HCT116 (cell line): ENCODE results near the gene UGT1A7. TPM values are rescaled to one million over a fixed set of nuclear protein-coding genes. Genes with fewer than 3 reads are reported as not detected.

ENCODE experiments used
- ATAC-seq: fragments of 200-7000 bp; cut with Tn5 transposase; 2 replicates; pipeline ENCODE4 v1.9.1; 2020; ENCODE audit warnings: mild to moderate bottlenecking, moderate library complexity
- BruUV-seq: library from RNA; stranded (reverse); fragments of 400-500 nt; replicated peaks from 2 replicates; lab custom pipeline; 2021; lab: Mats Ljungman, UMichigan
- CTCF ChIA-PET: fragments of 300-600 bp; sonication (Branson Sonifier 250); formaldehyde crosslinking; loops from one replicate; lab custom pipeline; 2021; ENCODE audit warnings: antibody characterized with exemption; lab: Charles Lee
- POLR2A ChIA-PET: fragments of 300-600, 350-600 bp; sonication (Branson Sonifier 250); formaldehyde crosslinking; loops from one replicate; lab custom pipeline; 2021; ENCODE audit warnings: antibody characterized with exemption; lab: Charles Lee
- RAD21 ChIA-PET, 2 experiments: fragments of 300-600 bp; sonication (Branson Sonifier 250); formaldehyde crosslinking; loops; one replicate each; lab custom pipeline; 2023; ENCODE audit warnings: low total read pairs in 2 of 2; ENCODE audit not compliant: uncharacterized antibody in 2 of 2, unreplicated experiment in 2 of 2, low non-redundant PET in 1 of 2; lab: Charles Lee
- DNase-seq: peaks from one replicate; pipeline ENCODE4 v3.0.0-alpha.2; 2010; ENCODE audit warnings: low read depth, low spot score
- H2AFZ ChIP-seq: fragments of 200-600 bp; shearing (Covaris generic), sonication (generic); 2 replicates; pipeline ENCODE4 v1.6.1; 2017; ENCODE audit warnings: low read depth, mixed run types, mixed read lengths, antibody characterized with exemption, low read length; ENCODE audit not compliant: poor library complexity, severe bottlenecking
- H3K27ac ChIP-seq: 2 replicates; pipeline ENCODE4 v1.5.1; 2012; ENCODE audit warnings: low read depth, low read length
- H3K27me3 ChIP-seq: fragments of 200-600 bp; sonication (generic); 2 replicates; pipeline ENCODE4 v1.6.1; 2016; ENCODE audit warnings: mixed run types, low read length, mixed read lengths; ENCODE audit not compliant: insufficient read depth
- H3K36me3 ChIP-seq, 2 experiments: fragments of 200-500 bp in 1 of 2; fragments of 200-600 bp in 1 of 2; sonication (Bioruptor generic) in 1 of 2; sonication (generic) in 1 of 2; 2 replicates each; pipeline versions ENCODE4 v1.5.1 to v1.6.1; 2014 to 2016; ENCODE audit warnings: low read length in 2 of 2, inconsistent platforms in 1 of 2, mixed read lengths in 1 of 2, mixed run types in 1 of 2; ENCODE audit not compliant: insufficient read depth in 2 of 2, control insufficient read depth in 1 of 2
- H3K4me1 ChIP-seq, 2 experiments: fragments of 200-600 bp in 1 of 2; sonication (generic) in 1 of 2; 2 replicates each; pipeline versions ENCODE4 v1.5.1 to v1.6.1; 2012 to 2017; ENCODE audit warnings: low read length in 2 of 2, inconsistent platforms in 1 of 2, mild to moderate bottlenecking in 1 of 2, mixed read lengths in 1 of 2, mixed run types in 1 of 2, moderate library complexity in 1 of 2; ENCODE audit not compliant: insufficient read depth in 2 of 2, control insufficient read depth in 1 of 2
- H3K4me2 ChIP-seq: fragments of 200-600 bp; sonication (generic); 2 replicates; pipeline ENCODE4 v1.6.1; 2017; ENCODE audit warnings: mixed run types, low read length, mixed read lengths
- H3K4me3 ChIP-seq, 2 experiments: fragments of 200-600 bp in 1 of 2; sonication (generic) in 1 of 2; replicated peaks in 1 of 2; 2 replicates each; pipeline ENCODE4 v1.5.1; 2011 to 2016; ENCODE audit warnings: low read length in 2 of 2, control low read depth in 1 of 2, low read depth in 1 of 2, mild to moderate bottlenecking in 1 of 2, mixed read lengths in 1 of 2, mixed run types in 1 of 2
- H3K79me2 ChIP-seq: fragments of 200-600 bp; sonication (generic); 2 replicates; pipeline ENCODE4 v1.6.1; 2017; ENCODE audit warnings: mild to moderate bottlenecking, mixed run types, low read length, moderate library complexity, mixed read lengths; ENCODE audit not compliant: insufficient read depth
- H3K9ac ChIP-seq: fragments of 200-600 bp; sonication (generic); 2 replicates; pipeline ENCODE4 v1.6.1; 2016; ENCODE audit warnings: low read length, mixed read lengths
- H3K9me2 ChIP-seq: fragments of 200-600 bp; sonication (generic), shearing (Covaris generic); 2 replicates; pipeline ENCODE4 v1.6.1; 2017; ENCODE audit warnings: mixed run types, mild to moderate bottlenecking, moderate library complexity; ENCODE audit not compliant: insufficient read depth
- H3K9me3 ChIP-seq, 2 experiments: fragments of 200-500 bp in 1 of 2; fragments of 200-600 bp in 1 of 2; sonication (Bioruptor generic) in 1 of 2; sonication (generic) in 1 of 2; 2 replicates each; pipeline ENCODE4 v1.6.1; 2014 to 2017; ENCODE audit warnings: low read length in 2 of 2, mixed read lengths in 2 of 2, inconsistent platforms in 1 of 2, low read depth in 1 of 2, mild to moderate bottlenecking in 1 of 2, mixed run types in 1 of 2, moderate library complexity in 1 of 2; ENCODE audit not compliant: control insufficient read depth in 1 of 2, insufficient read depth in 1 of 2
- H4K20me1 ChIP-seq: fragments of 200-600 bp; sonication (generic), shearing (Covaris generic); 2 replicates; pipeline ENCODE4 v1.6.1; 2017; ENCODE audit warnings: mixed run types, mild to moderate bottlenecking, moderate library complexity; ENCODE audit not compliant: insufficient read depth
- ATF3 ChIP-seq: IDR thresholded peaks from 2 replicates; pipeline ENCODE4 v1.6.1; 2012
- CEBPB ChIP-seq: IDR thresholded peaks from 2 replicates; pipeline ENCODE4 v1.6.1; 2012; ENCODE audit warnings: low read depth
- CTCF ChIP-seq, 3 experiments: fragments of 200-600 bp in 1 of 3; sonication (generic) in 1 of 3; IDR thresholded peaks in 2 of 3; conservative IDR thresholded peaks in 1 of 3; 2 replicates each; pipeline ENCODE4 v1.5.1; 2012 to 2017; ENCODE audit warnings: low read depth in 2 of 3, low read length in 2 of 3, antibody characterized with exemption in 1 of 3, borderline replicate concordance in 1 of 3, control low read depth in 1 of 3, mild to moderate bottlenecking in 1 of 3, mixed read lengths in 1 of 3, mixed run types in 1 of 3, moderate library complexity in 1 of 3; ENCODE audit not compliant: insufficient read depth in 1 of 3
- EGR1 ChIP-seq: IDR thresholded peaks from 2 replicates; pipeline ENCODE4 v1.6.1; 2012; ENCODE audit warnings: low read depth
- ELF1 ChIP-seq: IDR thresholded peaks from 2 replicates; pipeline ENCODE4 v1.6.1; 2012; ENCODE audit warnings: low read depth, borderline replicate concordance
- EZH2phosphoT487 ChIP-seq: fragments of 200-600 bp; IDR thresholded peaks from 2 replicates; pipeline ENCODE4 v1.6.1; 2018; ENCODE audit warnings: antibody characterized with exemption, borderline replicate concordance
- MAX ChIP-seq: IDR thresholded peaks from 2 replicates; pipeline ENCODE4 v1.6.1; 2012
- POLR2A ChIP-seq: IDR thresholded peaks from 2 replicates; pipeline ENCODE4 v1.7.0; 2011; ENCODE audit warnings: borderline replicate concordance; ENCODE audit not compliant: insufficient read depth, insufficient read length; ENCODE audit errors: extremely low read depth
- POLR2AphosphoS5 ChIP-seq: IDR thresholded peaks from 2 replicates; pipeline ENCODE4 v1.6.1; 2011; ENCODE audit warnings: mild to moderate bottlenecking, low read depth, low read length, moderate library complexity
- RAD21 ChIP-seq: IDR thresholded peaks from 2 replicates; pipeline ENCODE4 v1.6.1; 2012; ENCODE audit warnings: low read depth, mild to moderate bottlenecking
- SP1 ChIP-seq: IDR thresholded peaks from 2 replicates; pipeline ENCODE4 v1.6.1; 2012; ENCODE audit warnings: low read depth
- SRF ChIP-seq: IDR thresholded peaks from 2 replicates; pipeline ENCODE4 v1.6.1; 2012; ENCODE audit warnings: low read depth
- YY1 ChIP-seq: IDR thresholded peaks from 2 replicates; pipeline ENCODE4 v1.6.1; 2011; ENCODE audit warnings: low read length, low read depth, moderate library complexity, mild to moderate bottlenecking; ENCODE audit not compliant: insufficient replicate concordance; ENCODE audit errors: extremely low read depth
- ZFX ChIP-seq: fragments of 450-650 bp; IDR thresholded peaks from 2 replicates; pipeline ENCODE4 v1.6.1; 2017
- intact Hi-C: fragments of 100-400 bp; cut with micrococcal nuclease; formaldehyde crosslinking; loops from 2 replicates; pipeline ENCODE4 v1.10.0; 2022
- total RNA-seq: library from RNA; stranded (reverse); gene quantifications from one replicate; pipeline ENCODE4 v1.2.1, GENCODE V29; 2021; ENCODE audit not compliant: unreplicated experiment
- TF ChIP-seq, protein P1 (sequence below): IDR thresholded peaks from 2 replicates; pipeline ENCODE4 v1.6.1; 2012; ENCODE audit warnings: low read depth
- TF ChIP-seq, protein P2 (sequence below): IDR thresholded peaks from 2 replicates; pipeline ENCODE4 v1.6.1; 2011; ENCODE audit warnings: mild to moderate bottlenecking, low read length, moderate library complexity; ENCODE audit not compliant: insufficient replicate concordance; ENCODE audit errors: extremely low read depth

UGT1A7 gene
- total RNA-seq, 1 experiment from 2014 or later = not detected

- no peak overlapping the region for H3K4me2 ChIP-seq
- no peak overlapping the region for H3K4me3 ChIP-seq
- no peak overlapping the region for H3K27ac ChIP-seq
- H3K27me3 ChIP-seq = no peaks in the 10 kb centered on the region
- no peaks in the 10 kb centered on the region for H4K20me1 ChIP-seq
- H2AFZ ChIP-seq = no peak overlapping the region
- H3K9me2 ChIP-seq = no peaks in the 10 kb centered on the region
- CTCF ChIA-PET = no interaction called here
- no peak overlapping the region for H3K9ac ChIP-seq
- RAD21 ChIA-PET = no interaction called here
- ATAC-seq (no peak), DNase-seq (no peak)
- H3K79me2 ChIP-seq = no peaks in the 10 kb centered on the region
- intact Hi-C loops = no loop called here
- H3K9me3 ChIP-seq = no peaks in the 10 kb centered on the region
- BruUV-seq = no TSS peak
- POLR2A ChIA-PET = no interaction called here
- TF ChIP-seq EGR1 = no peak
- no peak for TF ChIP-seq RAD21
- TF ChIP-seq, protein P1, sequence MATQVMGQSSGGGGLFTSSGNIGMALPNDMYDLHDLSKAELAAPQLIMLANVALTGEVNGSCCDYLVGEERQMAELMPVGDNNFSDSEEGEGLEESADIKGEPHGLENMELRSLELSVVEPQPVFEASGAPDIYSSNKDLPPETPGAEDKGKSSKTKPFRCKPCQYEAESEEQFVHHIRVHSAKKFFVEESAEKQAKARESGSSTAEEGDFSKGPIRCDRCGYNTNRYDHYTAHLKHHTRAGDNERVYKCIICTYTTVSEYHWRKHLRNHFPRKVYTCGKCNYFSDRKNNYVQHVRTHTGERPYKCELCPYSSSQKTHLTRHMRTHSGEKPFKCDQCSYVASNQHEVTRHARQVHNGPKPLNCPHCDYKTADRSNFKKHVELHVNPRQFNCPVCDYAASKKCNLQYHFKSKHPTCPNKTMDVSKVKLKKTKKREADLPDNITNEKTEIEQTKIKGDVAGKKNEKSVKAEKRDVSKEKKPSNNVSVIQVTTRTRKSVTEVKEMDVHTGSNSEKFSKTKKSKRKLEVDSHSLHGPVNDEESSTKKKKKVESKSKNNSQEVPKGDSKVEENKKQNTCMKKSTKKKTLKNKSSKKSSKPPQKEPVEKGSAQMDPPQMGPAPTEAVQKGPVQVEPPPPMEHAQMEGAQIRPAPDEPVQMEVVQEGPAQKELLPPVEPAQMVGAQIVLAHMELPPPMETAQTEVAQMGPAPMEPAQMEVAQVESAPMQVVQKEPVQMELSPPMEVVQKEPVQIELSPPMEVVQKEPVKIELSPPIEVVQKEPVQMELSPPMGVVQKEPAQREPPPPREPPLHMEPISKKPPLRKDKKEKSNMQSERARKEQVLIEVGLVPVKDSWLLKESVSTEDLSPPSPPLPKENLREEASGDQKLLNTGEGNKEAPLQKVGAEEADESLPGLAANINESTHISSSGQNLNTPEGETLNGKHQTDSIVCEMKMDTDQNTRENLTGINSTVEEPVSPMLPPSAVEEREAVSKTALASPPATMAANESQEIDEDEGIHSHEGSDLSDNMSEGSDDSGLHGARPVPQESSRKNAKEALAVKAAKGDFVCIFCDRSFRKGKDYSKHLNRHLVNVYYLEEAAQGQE = no peak
- TF ChIP-seq EZH2phosphoT487 = no peak
- no peak for TF ChIP-seq CTCF (IDR thresholded peaks at IDR 0.05 in 2 of 3, conservative IDR thresholded peaks at IDR 0.05 in 1 of 3; ENCODE audit: borderline replicate concordance in 1 of 3, insufficient read depth in 1 of 3, low read depth in 2 of 3, low read length in 2 of 3)
- TF ChIP-seq YY1 = no peak
- TF ChIP-seq, protein P2, sequence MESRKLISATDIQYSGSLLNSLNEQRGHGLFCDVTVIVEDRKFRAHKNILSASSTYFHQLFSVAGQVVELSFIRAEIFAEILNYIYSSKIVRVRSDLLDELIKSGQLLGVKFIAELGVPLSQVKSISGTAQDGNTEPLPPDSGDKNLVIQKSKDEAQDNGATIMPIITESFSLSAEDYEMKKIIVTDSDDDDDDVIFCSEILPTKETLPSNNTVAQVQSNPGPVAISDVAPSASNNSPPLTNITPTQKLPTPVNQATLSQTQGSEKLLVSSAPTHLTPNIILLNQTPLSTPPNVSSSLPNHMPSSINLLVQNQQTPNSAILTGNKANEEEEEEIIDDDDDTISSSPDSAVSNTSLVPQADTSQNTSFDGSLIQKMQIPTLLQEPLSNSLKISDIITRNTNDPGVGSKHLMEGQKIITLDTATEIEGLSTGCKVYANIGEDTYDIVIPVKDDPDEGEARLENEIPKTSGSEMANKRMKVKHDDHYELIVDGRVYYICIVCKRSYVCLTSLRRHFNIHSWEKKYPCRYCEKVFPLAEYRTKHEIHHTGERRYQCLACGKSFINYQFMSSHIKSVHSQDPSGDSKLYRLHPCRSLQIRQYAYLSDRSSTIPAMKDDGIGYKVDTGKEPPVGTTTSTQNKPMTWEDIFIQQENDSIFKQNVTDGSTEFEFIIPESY = no peak
- no peak for TF ChIP-seq SP1
- TF ChIP-seq ELF1 = no peak
- TF ChIP-seq SRF = no peak
- no peak for TF ChIP-seq POLR2A
- TF ChIP-seq CEBPB = no peak
- no peak for TF ChIP-seq ZFX
- no peak for TF ChIP-seq MAX
- no peak for TF ChIP-seq POLR2AphosphoS5
- no peak for TF ChIP-seq ATF3
- H3K36me3 ChIP-seq = no peaks in the 10 kb centered on the region
- H3K4me1 ChIP-seq = no peaks in the 10 kb centered on the region
Measured at GRCh38 chr2:233686928-233687327, 5.2 kb downstream of the UGT1A7 start.
